Central memory CD8-positive, alpha-beta T cell (primary cell): ENCODE results near the gene MRPS18B.
A peak's percentile ranks its signal among the peaks of the same experiment; 100 is the strongest.

ENCODE experiments used
- ATAC-seq: fragments of 150-1000 bp; cut with Tn5 transposase; replicated peaks from 2 replicates; pipeline ENCODE4 v1.10.0; 2022; ENCODE audit warnings: mild to moderate bottlenecking, moderate FRiP score, moderate number of reproducible peaks; ENCODE audit not compliant: poor library complexity, severe bottlenecking; ENCODE audit errors: extremely low read depth
- DNase-seq, 2 donors: peaks; one replicate each; pipeline ENCODE4 v3.0.0; 2021; ENCODE audit warnings: low spot score in 2 of 2
- H3K27ac Mint-ChIP-seq: one replicate; pipeline ENCODE4 v1.8.0; 2022; ENCODE audit warnings: low read depth, mild to moderate bottlenecking, moderate library complexity, mixed read lengths
- H3K27me3 Mint-ChIP-seq: one replicate; pipeline ENCODE4 v1.8.0; 2022; ENCODE audit warnings: mixed read lengths
- H3K36me3 Mint-ChIP-seq: one replicate; pipeline ENCODE4 v1.8.0; 2022; ENCODE audit warnings: mild to moderate bottlenecking, moderate library complexity, mixed read lengths; ENCODE audit not compliant: insufficient read depth
- H3K4me1 Mint-ChIP-seq: one replicate; pipeline ENCODE4 v1.8.0; 2022; ENCODE audit warnings: mixed read lengths
- H3K4me3 Mint-ChIP-seq: one replicate; pipeline ENCODE4 v1.8.0; 2022; ENCODE audit warnings: mild to moderate bottlenecking, moderate library complexity, mixed read lengths
- H3K9me3 Mint-ChIP-seq: one replicate; pipeline ENCODE4 v1.8.0; 2022; ENCODE audit warnings: mixed read lengths

The MRPS18B gene

GRCh38 chr6:30626484-30627366 is 9.1 kb downstream of the MRPS18B start, which contains the start of gene ATAT1:
Gene ATAT1, plus strand, starts transcription at chr6:30626874.
- Mint-ChIP-seq H3K27ac (peak within 1 kb of the TSS; percentile 91), H3K4me3 (peak within 1 kb of the TSS; percentile 86), H3K36me3 (peaks cover 44% of the 10 kb centered on the region), H3K4me1 (peaks cover 27% of the 10 kb centered on the region), H3K9me3 (no peaks in the 10 kb centered on the region), H3K27me3 (no peaks in the 10 kb centered on the region)
- DNase-seq, result peak; percentile 83 to 84
- ATAC-seq, result peak; percentile 99

DNA sequence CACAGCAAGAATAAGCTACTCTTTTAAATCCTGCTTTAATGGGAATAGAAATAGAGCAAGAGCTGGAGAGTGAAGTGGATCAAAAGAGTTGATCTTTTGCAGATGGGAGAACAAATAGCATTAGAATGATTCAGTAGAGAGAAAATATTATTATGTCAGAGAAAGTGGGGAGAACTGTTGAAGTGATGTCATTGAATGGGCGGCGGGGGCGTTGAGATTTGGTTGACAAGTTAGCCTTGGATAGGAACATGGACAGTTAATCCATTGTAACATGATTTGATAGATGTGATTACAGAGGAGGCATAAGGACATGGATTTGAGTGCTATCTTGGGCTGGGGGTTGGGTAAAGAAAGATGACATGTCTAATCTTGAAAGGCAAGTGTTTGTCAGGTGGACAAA is 18.2 kb downstream of the MRPS18B start:
- peaks cover 6% of the 10 kb centered on the region for H3K36me3 Mint-ChIP-seq
- no peak overlapping the region for H3K27ac Mint-ChIP-seq
- H3K4me1 Mint-ChIP-seq, result no peaks in the 10 kb centered on the region
- no peak for DNase-seq
- no peak for ATAC-seq
- no peaks in the 10 kb centered on the region for H3K9me3 Mint-ChIP-seq
- H3K4me3 Mint-ChIP-seq, result no peak overlapping the region
- H3K27me3 Mint-ChIP-seq, result no peaks in the 10 kb centered on the region

DNA sequence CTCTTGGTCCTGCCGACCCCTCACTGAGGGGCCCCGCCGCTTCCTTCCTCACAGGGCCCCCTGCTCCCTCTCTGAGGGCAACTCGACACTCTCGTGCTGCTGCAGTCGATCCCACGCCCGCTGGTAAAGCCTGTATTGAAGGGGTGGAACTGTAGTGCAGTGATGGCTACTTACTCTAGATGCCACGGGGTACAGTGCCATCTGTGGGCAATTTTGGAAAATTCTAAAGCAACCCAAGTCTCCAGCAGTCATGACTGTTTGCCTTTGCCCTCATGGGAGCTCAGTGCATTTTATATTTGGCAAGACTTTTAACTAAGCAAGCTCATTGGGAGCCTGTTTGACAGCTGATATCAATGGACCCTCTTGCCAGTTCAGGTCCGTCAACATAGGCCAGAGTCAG is 22.8 kb downstream of the MRPS18B start:
- Mint-ChIP-seq H3K4me3 (no peak overlapping the region), H3K27me3 (no peaks in the 10 kb centered on the region), H3K36me3 (peaks cover 9% of the 10 kb centered on the region), H3K27ac (no peak overlapping the region), H3K4me1 (peaks cover 6% of the 10 kb centered on the region), H3K9me3 (no peaks in the 10 kb centered on the region)
- DNase-seq, result no peak
- no peak for ATAC-seq

- Mint-ChIP-seq H3K36me3 (peaks cover 9% of the 10 kb centered on the region), H3K4me3 (no peak overlapping the region), H3K27ac (peak overlapping the region; percentile 9), H3K4me1 (peaks cover 10% of the 10 kb centered on the region), H3K9me3 (no peaks in the 10 kb centered on the region), H3K27me3 (no peaks in the 10 kb centered on the region)
- no peak for DNase-seq
- no peak for ATAC-seq
These were observed 23.4 kb downstream of the MRPS18B start for GRCh38 chr6:30641048-30641447.

DNA sequence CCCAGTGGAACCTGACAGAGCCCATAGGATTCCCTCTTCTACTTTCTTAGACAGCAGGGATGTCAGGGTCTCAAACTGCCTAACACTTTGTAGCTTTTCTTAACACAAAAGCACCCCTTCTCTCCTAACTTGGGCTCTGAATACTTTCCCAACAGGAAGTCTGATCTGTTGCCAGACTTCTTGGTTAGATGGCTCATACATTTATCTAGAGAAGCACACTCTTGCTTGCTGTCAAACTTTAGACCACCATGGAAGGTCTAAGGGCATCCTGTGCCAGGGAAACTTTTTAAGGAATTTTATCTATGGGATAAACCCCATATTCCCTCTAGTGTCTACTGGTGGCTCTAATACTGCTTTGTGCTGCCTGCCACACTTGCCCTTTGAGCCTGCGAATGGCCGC is 26.0 kb downstream of the MRPS18B start:
- DNase-seq (no peak), ATAC-seq (no peak)
- Mint-ChIP-seq H3K27me3 (no peaks in the 10 kb centered on the region), H3K4me1 (peaks cover 21% of the 10 kb centered on the region), H3K27ac (no peak overlapping the region), H3K4me3 (no peak overlapping the region), H3K9me3 (no peaks in the 10 kb centered on the region), H3K36me3 (peaks cover 9% of the 10 kb centered on the region)

- Mint-ChIP-seq H3K4me1 (peaks cover 25% of the 10 kb centered on the region), H3K27me3 (no peaks in the 10 kb centered on the region), H3K36me3 (peaks cover 13% of the 10 kb centered on the region), H3K27ac (no peak overlapping the region), H3K4me3 (no peak overlapping the region), H3K9me3 (no peaks in the 10 kb centered on the region)
- DNase-seq (no peak), ATAC-seq (no peak)
These were observed 27.1 kb downstream of the MRPS18B start for GRCh38 chr6:30644769-30645168.

- Mint-ChIP-seq H3K4me1 (peaks cover 25% of the 10 kb centered on the region), H3K9me3 (no peaks in the 10 kb centered on the region), H3K27ac (no peak overlapping the region), H3K4me3 (no peak overlapping the region), H3K36me3 (peaks cover 19% of the 10 kb centered on the region), H3K27me3 (no peaks in the 10 kb centered on the region)
- DNase-seq (no peak), ATAC-seq (no peak)
These were observed 28.3 kb downstream of the MRPS18B start for GRCh38 chr6:30645989-30646388.

GRCh38 chr6:30646450-30647241 is 29.0 kb downstream of the MRPS18B start, which contains the start of gene C6orf136:
Gene C6orf136, plus strand, starts transcription at chr6:30647133. Its CDS starts 99 bp downstream, at chr6:30647232.
- Mint-ChIP-seq H3K27ac (peak within 1 kb of the TSS; percentile 82), H3K4me1 (peaks cover 25% of the 10 kb centered on the region), H3K27me3 (no peaks in the 10 kb centered on the region), H3K4me3 (peak within 1 kb of the TSS; percentile 84), H3K9me3 (no peaks in the 10 kb centered on the region), H3K36me3 (peaks cover 25% of the 10 kb centered on the region)
- ATAC-seq (peak; percentile 80), DNase-seq (peak; percentile 80 to 84)

GRCh38 chr6:30647242-30648116 is 29.8 kb downstream of the MRPS18B start:
- H3K9me3 Mint-ChIP-seq, result no peaks in the 10 kb centered on the region
- H3K36me3 Mint-ChIP-seq, result peaks cover 31% of the 10 kb centered on the region

DNA sequence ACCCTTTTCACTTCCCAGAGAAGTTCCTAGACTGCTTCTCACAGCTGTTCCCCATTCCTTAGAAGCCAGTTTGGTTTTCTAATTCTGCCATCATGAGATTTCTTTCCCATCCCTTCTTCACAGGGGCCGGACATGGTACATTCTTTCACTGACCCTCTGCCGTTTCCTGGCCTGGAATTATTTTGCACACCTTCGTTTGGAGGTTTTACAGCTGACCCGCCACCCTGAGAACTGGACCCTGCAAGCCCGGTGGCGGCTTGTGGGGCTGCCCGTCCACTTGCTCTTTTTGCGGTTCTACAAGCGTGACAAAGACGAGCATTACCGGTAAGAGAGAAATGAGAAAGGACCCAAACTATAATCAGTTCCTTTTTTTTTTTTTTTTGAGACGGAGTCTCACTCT is 33.5 kb downstream of the MRPS18B start:
- no peak for ATAC-seq
- no peak overlapping the region for H3K4me3 Mint-ChIP-seq
- H3K27ac Mint-ChIP-seq, result no peak overlapping the region
- H3K36me3 Mint-ChIP-seq, result peaks cover 58% of the 10 kb centered on the region
- no peak for DNase-seq
- H3K9me3 Mint-ChIP-seq, result no peaks in the 10 kb centered on the region
- peaks cover 14% of the 10 kb centered on the region for H3K4me1 Mint-ChIP-seq
- no peaks in the 10 kb centered on the region for H3K27me3 Mint-ChIP-seq

More at GRCh38 chr6:30647242-30648116, 29.8 kb downstream of the MRPS18B start:
- Mint-ChIP-seq H3K4me1 (peaks cover 25% of the 10 kb centered on the region), H3K27ac (peak overlapping the region; percentile 82), H3K27me3 (no peaks in the 10 kb centered on the region), H3K4me3 (peak overlapping the region; percentile 84)
- ATAC-seq, result peak; percentile 69
- peak; percentile 49 to 53 for DNase-seq

GRCh38 chr6:30654798-30655742 is 37.4 kb downstream of the MRPS18B start:
- H3K4me1 Mint-ChIP-seq, result peaks cover 16% of the 10 kb centered on the region
- H3K4me3 Mint-ChIP-seq, result no peak overlapping the region
- DNase-seq, result no peak
- no peak overlapping the region for H3K27ac Mint-ChIP-seq
- ATAC-seq, result no peak
- H3K36me3 Mint-ChIP-seq, result peaks cover 70% of the 10 kb centered on the region
- H3K9me3 Mint-ChIP-seq, result no peaks in the 10 kb centered on the region
- no peaks in the 10 kb centered on the region for H3K27me3 Mint-ChIP-seq
